HEK293T (cell line): Measurements from ENCODE around the gene CEP43.
A peak's percentile ranks its signal among the peaks of the same experiment; 100 is the strongest.

ENCODE experiments used
- CTCF ChIA-PET: fragments of 350-600 bp; formaldehyde crosslinking; extraction: SDS; loops from one replicate; lab custom pipeline; 2021; ENCODE audit warnings: antibody characterized with exemption, inconsistent platforms; lab: Yijun Ruan, JAX
- POLR2A ChIA-PET: fragments of 350-600 bp; formaldehyde crosslinking; extraction: SDS; loops from one replicate; lab custom pipeline; 2020; ENCODE audit warnings: antibody characterized with exemption, inconsistent platforms; lab: Yijun Ruan, JAX
- DNase-seq: peaks from one replicate; pipeline ENCODE4 v3.0.0; 2012; ENCODE audit warnings: mixed read lengths; ENCODE audit errors: extremely low spot score
- ARNT ChIP-seq: fragments of 450-650 bp; IDR thresholded peaks from 2 replicates; pipeline ENCODE4 v1.6.1; 2017; ENCODE audit warnings: mild to moderate bottlenecking
- BHLHE40 ChIP-seq: fragments of 450-650 bp; IDR thresholded peaks from 2 replicates; pipeline ENCODE4 v1.6.1; 2016; ENCODE audit warnings: mild to moderate bottlenecking, moderate library complexity, borderline replicate concordance
- CTBP1 ChIP-seq: fragments of 450-650 bp; IDR thresholded peaks from 2 replicates; pipeline ENCODE4 v1.6.1; 2016; ENCODE audit warnings: borderline replicate concordance
- ELF4 ChIP-seq: fragments of 450-650 bp; IDR thresholded peaks from 2 replicates; pipeline ENCODE4 v1.6.1; 2017; ENCODE audit warnings: antibody characterized with exemption
- FOXA1 ChIP-seq: fragments of 450-650 bp; IDR thresholded peaks from 2 replicates; pipeline ENCODE4 v1.6.1; 2016; ENCODE audit warnings: mild to moderate bottlenecking
- FOXK2 ChIP-seq: fragments of 450-650 bp; IDR thresholded peaks from 2 replicates; pipeline ENCODE4 v1.6.1; 2016; ENCODE audit warnings: mild to moderate bottlenecking
- FOXM1 ChIP-seq: fragments of 450-650 bp; IDR thresholded peaks from 2 replicates; pipeline ENCODE4 v1.6.1; 2017; ENCODE audit warnings: mild to moderate bottlenecking, borderline replicate concordance
- HDGF ChIP-seq: fragments of 450-650 bp; IDR thresholded peaks from 2 replicates; pipeline ENCODE4 v1.6.1; 2017; ENCODE audit warnings: antibody characterized with exemption, borderline replicate concordance
- L3MBTL2 ChIP-seq: fragments of 450-650 bp; conservative IDR thresholded peaks from 2 replicates; pipeline ENCODE4 v1.6.1; 2016; ENCODE audit warnings: mild to moderate bottlenecking
- LEF1 ChIP-seq: fragments of 450-650 bp; IDR thresholded peaks from 2 replicates; pipeline ENCODE4 v1.6.1; 2017; ENCODE audit warnings: mild to moderate bottlenecking, borderline replicate concordance
- NFRKB ChIP-seq: fragments of 450-650 bp; IDR thresholded peaks from 2 replicates; pipeline ENCODE4 v1.6.1; 2016; ENCODE audit warnings: mild to moderate bottlenecking, moderate library complexity
- SP1 ChIP-seq: fragments of 450-650 bp; IDR thresholded peaks from 2 replicates; pipeline ENCODE4 v1.6.1; 2017
- SUZ12 ChIP-seq: fragments of 450-650 bp; IDR thresholded peaks from 2 replicates; pipeline ENCODE4 v1.6.1; 2016; ENCODE audit warnings: mild to moderate bottlenecking
- TARDBP ChIP-seq: fragments of 450-650 bp; IDR thresholded peaks from 2 replicates; pipeline ENCODE4 v1.6.1; 2016
- ZNF384 ChIP-seq: fragments of 450-650 bp; IDR thresholded peaks from 2 replicates; pipeline ENCODE4 v1.6.1; 2016
- TF ChIP-seq, protein P1 (sequence below): fragments of 450-650 bp; IDR thresholded peaks from 2 replicates; pipeline ENCODE4 v1.6.1; 2016

CEP43 gene

DNA sequence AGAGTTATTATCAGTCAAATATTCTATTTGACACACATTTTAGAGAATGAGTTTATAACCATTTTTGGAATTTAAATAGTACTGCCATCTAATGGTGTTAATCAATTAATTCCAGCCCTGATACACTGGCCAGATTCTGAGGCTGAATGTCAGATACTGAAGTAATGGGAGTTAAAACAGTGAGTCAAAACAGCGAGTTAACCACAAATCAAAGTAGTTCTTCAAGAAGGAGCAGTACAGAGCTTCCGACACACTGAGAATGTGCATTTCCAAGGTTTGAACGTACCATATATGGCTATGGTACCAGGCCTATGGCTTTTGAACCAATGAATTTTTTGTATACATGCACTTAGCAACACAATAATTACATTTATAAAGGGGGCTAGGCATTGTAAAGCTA lies 11.3 kb upstream of the CEP43 start:
- ChIA-PET POLR2A (no interaction called here), CTCF (interaction anchor here (2.5 kb wide), 1 partner anchor 213 kb away, joined by 13 read pairs; no protein-coding TSS in a partner anchor)
- DNase-seq: no peak
- TF ChIP-seq L3MBTL2: no peak
- TF ChIP-seq SP1: no peak
- no peak for TF ChIP-seq HDGF
- TF ChIP-seq CTBP1: no peak
- no peak for TF ChIP-seq BHLHE40
- TF ChIP-seq FOXA1: no peak
- no peak for TF ChIP-seq SUZ12
- TF ChIP-seq NFRKB: no peak
- TF ChIP-seq TARDBP: no peak
- TF ChIP-seq FOXM1: no peak
- TF ChIP-seq, protein P1, sequence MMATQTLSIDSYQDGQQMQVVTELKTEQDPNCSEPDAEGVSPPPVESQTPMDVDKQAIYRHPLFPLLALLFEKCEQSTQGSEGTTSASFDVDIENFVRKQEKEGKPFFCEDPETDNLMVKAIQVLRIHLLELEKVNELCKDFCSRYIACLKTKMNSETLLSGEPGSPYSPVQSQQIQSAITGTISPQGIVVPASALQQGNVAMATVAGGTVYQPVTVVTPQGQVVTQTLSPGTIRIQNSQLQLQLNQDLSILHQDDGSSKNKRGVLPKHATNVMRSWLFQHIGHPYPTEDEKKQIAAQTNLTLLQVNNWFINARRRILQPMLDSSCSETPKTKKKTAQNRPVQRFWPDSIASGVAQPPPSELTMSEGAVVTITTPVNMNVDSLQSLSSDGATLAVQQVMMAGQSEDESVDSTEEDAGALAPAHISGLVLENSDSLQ: no peak

- TF ChIP-seq ARNT (no peak), FOXM1 (no peak), CTBP1 (no peak), LEF1 (no peak), NFRKB (no peak), SP1 (no peak), HDGF (no peak), ZNF384 (no peak), ELF4 (no peak), FOXA1 (no peak), SUZ12 (no peak), TARDBP (no peak), L3MBTL2 (no peak), FOXK2 (no peak), BHLHE40 (no peak)
- TF ChIP-seq, protein P1: no peak
- DNase-seq: no peak
- ChIA-PET POLR2A (interaction anchor here (1.5 kb wide), 1 partner anchor 10 kb away, joined by 5 read pairs; the partner anchor contains the start of gene CEP43), CTCF (interaction anchor here (0.6 to 2.5 kb wide), 5 partner anchors 35 to 1467 kb away, joined by 3 to 13 read pairs (median 3); no protein-coding TSS in a partner anchor)
These were observed 10.5 kb upstream of the CEP43 start for GRCh38 chr6:166988674-166989201.

- DNase-seq: no peak
- TF ChIP-seq ZNF384: peak; percentile 58
- no peak for TF ChIP-seq FOXA1
- ChIA-PET CTCF (interaction anchor here (0.7 to 2.5 kb wide), 9 partner anchors 9 to 278 kb away, joined by 3 to 13 read pairs (median 3); partner anchors contain the start of gene CEP43), POLR2A (interaction anchor here (1.5 kb wide), 1 partner anchor 10 kb away, joined by 5 read pairs; the partner anchor contains the start of gene CEP43)
These were observed 9.7 kb upstream of the CEP43 start for GRCh38 chr6:166989427-166990032.

DNA sequence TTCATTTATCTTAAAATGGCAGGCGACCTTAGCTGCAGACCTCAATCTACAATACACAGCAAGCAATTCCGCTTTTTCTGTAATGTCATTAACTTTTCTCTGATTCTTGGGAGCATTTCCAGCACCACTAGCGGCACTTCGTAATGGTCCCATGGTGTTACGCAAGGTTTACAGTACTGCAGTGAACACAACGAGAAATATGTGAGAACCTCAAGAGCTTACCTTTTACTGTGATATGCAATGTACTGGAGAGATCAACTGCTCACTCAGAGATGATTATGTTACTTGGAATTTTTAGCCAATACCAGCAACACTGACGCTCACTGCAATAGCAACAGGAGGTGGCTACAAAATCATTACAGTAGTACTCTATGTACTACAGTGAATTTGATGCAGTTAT lies 2.8 kb upstream of the CEP43 start:
- CTCF ChIA-PET: no interaction called here
- TF ChIP-seq CTBP1 (no peak), SP1 (no peak), SUZ12 (no peak), ZNF384 (no peak), NFRKB (no peak), ELF4 (no peak), ARNT (no peak), L3MBTL2 (no peak), HDGF (no peak), LEF1 (no peak), TARDBP (no peak), FOXA1 (no peak)
- TF ChIP-seq, protein P1: no peak
- no peak for DNase-seq
- POLR2A ChIA-PET: no interaction called here

DNA sequence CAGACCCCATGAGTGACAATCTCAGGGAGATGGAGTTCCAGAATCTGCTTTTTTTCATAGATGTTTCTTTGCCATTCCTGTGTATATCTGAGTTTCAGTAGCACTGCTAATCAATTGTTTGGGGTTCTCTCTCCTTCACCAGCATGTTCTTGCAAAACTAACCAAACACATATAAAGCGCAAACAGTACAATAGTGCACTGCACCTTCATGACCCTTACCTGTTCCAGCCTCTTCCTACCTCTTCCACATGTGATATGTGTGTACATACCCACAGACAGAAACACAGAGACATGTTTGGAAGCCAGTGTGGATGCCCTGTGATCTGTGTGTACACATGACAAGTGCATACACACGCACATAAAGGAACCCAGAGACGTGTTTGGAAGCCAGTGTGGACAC lies 1.8 kb upstream of the CEP43 start:
- CTCF ChIA-PET: interaction anchor here (1.5 kb wide), 1 partner anchor 43 kb away, joined by 3 read pairs; no protein-coding TSS in a partner anchor
- TF ChIP-seq CTBP1 (no peak), FOXK2 (no peak), HDGF (no peak), L3MBTL2 (no peak), BHLHE40 (no peak), TARDBP (no peak), ELF4 (no peak), NFRKB (no peak)
- no peak for DNase-seq
- POLR2A ChIA-PET: no interaction called here

DNA sequence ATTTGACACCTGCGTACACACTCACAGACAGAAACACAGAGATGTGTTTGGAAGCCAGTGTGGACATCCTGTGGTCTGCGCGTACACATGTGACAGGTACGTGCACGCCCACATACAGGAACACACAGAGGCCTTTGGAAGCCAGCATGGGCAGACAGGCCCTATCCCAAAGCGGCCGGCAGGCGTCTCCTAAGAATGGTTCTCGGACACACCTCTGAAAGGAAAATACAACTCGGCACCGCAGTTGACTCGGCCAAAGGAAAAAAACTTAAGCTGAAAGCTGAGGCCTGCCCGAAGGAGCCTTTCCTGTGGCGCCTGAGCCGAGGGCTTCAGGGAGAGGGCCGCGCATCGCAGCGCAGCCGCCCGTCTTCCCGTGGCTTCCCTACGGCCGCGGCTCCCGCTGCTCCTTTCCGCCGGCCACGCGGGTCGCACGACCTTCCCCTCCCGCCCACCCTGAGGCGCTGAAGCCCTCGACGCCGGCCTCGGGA lies 1.4 kb upstream of the CEP43 start:
- ChIA-PET CTCF (interaction anchor here (0.6 to 1.5 kb wide), 3 partner anchors 43 to 291 kb away, joined by 3 read pairs; no protein-coding TSS in a partner anchor), POLR2A (no interaction called here)
- TF ChIP-seq L3MBTL2 (peak; percentile 80), SUZ12 (no peak)
- DNase-seq: peak; percentile 72
